Activated CD4-positive, alpha-beta T cell treated with anti-CD3 and anti-CD28 coated beads for 4 hours (primary cell): ENCODE data around the gene SRCAP.

ENCODE experiments used
- DNase-seq, 2 donors: peaks; one replicate each; pipeline ENCODE4 v3.0.0-alpha.2; 2020

SRCAP gene

DNA sequence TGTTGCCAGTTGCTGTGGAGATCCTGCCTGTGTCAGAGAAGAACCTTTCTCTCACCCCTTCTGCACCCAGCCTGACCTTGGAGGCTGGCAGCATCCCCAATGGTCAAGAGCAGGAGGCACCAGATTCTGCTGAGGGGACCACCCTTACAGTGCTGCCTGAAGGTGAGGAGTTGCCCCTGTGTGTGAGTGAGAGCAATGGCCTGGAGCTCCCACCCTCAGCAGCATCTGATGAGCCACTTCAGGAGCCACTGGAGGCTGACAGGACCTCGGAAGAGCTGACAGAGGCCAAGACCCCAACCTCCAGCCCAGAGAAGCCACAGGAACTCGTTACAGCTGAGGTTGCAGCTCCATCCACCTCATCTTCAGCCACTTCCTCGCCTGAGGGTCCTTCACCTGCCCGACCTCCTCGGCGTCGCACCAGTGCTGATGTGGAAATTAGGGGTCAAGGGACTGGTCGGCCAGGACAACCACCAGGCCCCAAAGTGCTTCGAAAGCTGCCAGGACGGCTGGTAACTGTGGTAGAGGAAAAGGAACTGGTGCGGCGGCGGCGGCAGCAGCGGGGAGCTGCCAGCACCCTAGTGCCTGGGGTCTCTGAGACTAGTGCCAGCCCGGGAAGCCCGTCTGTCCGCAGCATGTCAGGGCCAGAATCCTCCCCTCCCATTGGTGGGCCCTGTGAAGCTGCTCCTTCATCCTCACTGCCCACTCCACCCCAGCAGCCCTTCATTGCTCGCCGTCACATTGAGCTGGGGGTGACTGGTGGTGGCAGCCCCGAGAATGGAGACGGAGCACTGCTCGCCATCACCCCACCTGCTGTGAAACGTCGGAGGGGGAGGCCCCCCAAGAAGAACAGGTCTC is 39.0 kb downstream of the SRCAP start:
- DNase-seq, result no peak

- no peak for DNase-seq
Measured at GRCh38 chr16:30738984-30739951, 40.3 kb downstream of the SRCAP start.

GRCh38 chr16:30740364-30741251 is 41.6 kb downstream of the SRCAP start:
- no peak for DNase-seq

DNA sequence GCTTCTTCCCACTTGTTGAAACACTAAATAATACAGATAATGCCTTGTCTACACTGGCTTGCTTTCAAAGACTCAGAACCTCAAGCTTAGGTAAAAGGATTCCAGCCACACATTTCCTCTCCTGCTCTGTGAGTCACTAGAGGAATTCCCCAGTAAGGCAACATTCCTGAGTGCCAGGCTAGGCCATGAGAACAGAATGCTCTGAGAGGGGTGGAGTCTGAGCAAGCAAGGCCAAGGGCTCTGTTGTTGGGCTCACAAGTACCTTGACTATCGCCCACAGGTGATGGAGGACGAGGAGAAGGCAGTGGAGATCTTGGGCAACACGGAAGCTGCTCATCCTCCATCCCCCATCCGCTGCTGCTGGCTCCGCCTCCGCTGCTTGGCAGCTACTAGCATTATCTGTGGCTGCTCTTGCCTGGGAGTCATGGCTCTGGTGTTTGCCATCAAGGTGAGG is 42.5 kb downstream of the SRCAP start:
- DNase-seq, result no peak

DNA sequence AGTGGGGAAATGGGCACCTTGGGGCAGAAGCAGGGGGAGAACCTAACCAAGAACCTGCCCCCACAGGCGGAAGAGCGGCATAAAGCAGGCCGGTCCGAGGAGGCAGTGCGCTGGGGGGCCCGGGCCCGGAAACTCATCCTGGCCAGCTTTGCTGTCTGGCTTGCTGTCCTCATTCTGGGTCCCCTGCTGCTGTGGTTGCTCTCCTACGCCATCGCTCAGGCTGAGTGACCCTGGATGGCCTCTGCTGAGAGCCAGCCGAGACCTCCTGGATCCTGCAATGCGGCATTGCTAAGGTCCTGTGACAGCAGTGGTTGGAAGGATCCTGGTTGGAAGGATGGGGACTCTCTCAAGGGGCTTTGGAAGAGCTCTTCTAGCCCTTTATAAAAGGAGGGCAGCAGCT is 44.7 kb downstream of the SRCAP start:
- no peak for DNase-seq

DNA sequence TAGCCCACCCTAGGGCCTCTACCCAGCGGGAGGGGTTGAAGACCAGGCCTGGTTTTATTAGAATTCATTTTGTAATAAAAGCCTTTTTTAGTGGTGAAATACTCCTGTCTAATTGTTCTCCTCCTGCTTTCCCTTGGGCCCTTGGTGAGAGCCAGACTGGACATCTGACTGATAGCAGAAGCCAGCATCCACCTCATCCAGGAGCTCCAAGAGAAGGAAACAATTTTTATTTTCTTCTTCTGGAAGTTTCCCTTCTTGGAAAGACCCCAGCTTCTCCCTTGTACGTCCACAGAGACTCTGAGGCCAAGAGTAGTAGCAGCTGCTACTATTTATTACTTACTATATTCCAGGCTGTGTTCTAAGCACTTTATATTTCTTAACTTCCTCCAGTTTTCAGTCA is 45.2 kb downstream of the SRCAP start:
- DNase-seq, result no peak

- DNase-seq, result no peak
Measured at GRCh38 chr16:30745082-30745481, 46.1 kb downstream of the SRCAP start.

DNA sequence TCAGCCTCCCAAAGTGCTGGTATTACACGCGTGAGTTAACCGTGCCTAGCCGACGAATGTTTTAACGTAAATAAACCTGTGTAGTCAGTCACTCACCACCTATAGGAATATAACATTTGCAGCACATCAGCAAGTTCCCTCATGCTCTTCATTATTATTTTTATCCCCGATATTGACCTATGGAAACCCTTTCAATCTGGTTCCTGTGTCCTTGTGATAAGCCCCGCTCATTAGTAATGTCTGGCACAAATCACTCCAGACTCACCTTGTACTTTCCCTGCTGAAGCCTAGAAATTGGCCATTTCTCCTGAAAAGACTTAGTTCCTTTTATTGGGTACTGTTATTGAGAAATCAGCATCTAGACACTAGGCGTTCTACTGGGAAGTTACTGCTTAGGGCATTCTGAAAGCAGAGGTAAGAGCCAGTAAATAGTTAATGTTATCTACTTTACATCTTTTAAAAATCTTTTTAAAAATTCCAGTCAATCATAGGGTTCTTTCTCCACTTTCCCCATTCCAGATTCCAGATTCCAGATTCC is 47.7 kb downstream of the SRCAP start:
- no peak for DNase-seq

DNA sequence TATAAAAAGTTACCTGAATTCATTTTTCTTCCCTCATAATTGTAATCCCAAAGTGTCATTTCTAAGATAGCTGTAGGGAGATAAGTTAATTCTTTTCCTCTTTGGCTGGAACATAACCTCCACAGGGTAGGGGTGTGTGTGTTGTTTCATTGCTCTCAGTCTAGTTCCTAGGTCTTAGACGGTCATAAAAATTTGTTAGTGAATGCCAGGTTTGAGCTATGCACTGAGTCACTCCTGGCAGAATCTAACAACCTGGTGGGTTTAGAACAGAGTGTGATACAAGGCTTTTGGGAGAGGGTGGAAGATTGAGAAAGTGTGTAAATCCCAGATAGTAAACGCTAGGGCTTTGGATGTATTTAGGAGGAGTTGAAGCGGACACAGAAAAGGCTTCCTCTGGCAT is 48.4 kb downstream of the SRCAP start:
- DNase-seq, result no peak

DNA sequence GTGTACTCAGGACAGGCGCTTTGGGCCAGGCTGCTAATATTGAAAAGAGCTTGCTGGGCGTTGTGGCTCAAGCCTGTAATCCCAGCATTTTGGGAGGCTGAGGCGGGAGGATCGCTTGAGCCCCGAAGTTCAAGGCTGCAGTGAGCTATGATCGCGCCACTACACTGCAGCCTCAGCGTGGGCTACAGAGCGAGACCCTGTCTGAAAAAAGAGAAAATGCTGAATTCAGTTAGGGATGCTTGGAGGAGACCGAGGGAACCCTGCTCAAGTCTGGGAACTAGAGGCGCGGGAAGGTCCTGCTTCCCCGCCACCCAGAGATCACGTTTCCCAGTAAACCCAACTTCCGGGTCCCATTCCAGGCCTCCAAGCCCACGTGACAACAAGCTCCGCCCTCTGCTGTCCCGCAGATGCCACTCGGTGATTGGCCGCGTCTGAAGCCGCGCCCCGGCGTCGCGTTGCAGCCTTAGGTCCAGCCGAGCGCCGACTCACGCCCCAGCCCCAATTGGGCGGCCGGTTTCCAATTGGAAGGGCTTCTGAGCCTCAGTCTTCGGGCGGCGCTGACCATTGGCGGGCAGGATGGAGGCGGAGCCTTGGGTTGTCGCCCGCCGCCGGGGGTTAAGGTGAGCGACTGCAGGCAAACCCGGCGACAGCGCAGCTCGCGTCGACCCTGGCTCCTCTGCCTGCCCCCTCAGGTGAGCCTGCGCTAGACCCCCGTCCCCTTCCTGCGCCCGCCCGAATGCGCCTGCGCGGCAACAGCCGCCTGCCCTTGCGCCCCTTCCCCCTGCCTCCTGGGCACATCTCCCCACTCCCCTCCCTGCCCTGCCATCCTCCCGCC is 49.0 kb downstream of the SRCAP start, which contains the start of gene PHKG2:
TSS of gene PHKG2 (plus strand) at position 627 of the 835 bp plus-strand sequence. CDS start 396 bp downstream, outside the sequence.
- peak; percentile 86 to 87 for DNase-seq

- peak in 1 of 2 donors; percentile 10 for DNase-seq
Measured at GRCh38 chr16:30748634-30749445, 49.9 kb downstream of the SRCAP start.

DNA sequence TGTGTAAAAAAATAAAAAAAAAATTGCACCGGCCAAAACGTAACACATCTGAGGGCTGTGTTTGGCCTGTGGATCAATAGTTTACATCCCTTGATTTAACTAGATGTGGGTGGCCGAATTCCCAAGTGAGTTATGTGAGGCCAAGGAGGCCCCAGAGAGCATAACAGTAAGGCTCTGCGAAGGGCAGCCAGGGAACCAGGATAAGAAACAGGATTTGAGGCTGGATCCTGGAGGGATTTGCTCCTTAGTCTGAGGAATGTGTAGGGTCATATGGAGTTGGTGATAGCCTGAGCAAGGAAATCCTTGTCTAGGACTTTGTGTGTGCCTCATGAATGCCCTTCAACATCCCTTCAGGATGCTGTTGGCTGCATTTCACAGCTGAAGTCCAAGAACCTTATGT is 51.2 kb downstream of the SRCAP start:
- no peak for DNase-seq

DNA sequence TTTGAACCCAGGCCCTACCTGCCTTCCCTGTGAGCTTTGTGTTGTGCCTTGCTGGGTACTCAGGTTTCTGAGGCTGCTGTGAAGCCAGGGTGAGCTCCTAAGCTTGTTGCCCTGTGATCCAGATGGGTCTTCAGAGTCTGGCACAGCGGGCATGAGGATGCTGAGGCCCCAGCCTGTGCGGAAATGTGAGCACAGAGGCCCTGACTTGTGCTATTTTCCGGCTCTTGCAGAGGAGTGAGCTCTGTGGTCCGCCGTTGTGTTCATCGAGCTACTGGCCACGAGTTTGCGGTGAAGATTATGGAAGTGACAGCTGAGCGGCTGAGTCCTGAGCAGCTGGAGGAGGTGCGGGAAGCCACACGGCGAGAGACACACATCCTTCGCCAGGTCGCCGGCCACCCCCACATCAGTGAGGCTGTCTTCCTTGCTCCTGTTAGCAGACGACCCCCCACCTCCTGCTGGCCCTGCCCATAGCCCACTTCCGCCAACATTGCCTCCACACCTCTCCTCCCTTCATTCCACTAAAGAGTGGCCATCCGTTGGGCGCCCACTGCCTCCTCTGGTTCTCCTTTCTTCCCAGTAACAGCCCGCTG is 52.0 kb downstream of the SRCAP start:
- no peak for DNase-seq

GRCh38 chr16:30753596-30753995 is 54.6 kb downstream of the SRCAP start:
- DNase-seq, result no peak

DNA sequence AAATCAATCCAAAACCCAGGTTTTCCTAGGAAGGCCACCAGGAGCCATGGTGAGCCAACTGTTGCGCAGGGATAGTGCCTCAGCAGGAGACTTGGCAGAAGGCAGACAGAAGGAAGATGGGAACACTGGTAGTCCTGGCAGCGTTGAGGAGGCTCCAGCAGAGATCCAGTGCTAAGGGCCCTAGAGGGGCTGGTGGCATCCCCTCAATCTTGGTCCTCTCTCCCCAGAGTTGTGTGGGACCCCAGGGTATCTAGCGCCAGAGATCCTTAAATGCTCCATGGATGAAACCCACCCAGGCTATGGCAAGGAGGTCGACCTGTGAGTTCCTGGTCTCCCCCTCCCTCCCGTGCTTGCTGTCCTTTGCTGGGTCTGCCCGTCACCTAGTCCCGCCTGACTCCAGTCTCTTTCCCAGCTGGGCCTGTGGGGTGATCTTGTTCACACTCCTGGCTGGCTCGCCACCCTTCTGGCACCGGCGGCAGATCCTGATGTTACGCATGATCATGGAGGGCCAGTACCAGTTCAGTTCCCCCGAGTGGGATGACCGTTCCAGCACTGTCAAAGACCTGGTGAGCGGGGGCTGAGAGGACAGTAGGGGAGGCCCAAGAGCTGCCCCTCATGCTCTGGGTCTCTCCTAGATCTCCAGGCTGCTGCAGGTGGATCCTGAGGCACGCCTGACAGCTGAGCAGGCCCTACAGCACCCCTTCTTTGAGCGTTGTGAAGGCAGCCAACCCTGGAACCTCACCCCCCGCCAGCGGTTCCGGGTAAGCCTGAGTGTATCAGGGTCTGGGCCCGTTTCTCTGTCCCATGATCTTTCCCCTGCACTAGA is 57.2 kb downstream of the SRCAP start:
- no peak for DNase-seq

DNA sequence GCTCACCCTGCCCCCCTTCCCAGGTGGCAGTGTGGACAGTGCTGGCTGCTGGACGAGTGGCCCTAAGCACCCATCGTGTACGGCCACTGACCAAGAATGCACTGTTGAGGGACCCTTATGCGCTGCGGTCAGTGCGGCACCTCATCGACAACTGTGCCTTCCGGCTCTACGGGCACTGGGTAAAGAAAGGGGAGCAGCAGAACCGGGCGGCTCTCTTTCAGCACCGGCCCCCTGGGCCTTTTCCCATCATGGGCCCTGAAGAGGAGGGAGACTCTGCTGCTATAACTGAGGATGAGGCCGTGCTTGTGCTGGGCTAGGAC is 57.8 kb downstream of the SRCAP start:
- DNase-seq, result no peak

DNA sequence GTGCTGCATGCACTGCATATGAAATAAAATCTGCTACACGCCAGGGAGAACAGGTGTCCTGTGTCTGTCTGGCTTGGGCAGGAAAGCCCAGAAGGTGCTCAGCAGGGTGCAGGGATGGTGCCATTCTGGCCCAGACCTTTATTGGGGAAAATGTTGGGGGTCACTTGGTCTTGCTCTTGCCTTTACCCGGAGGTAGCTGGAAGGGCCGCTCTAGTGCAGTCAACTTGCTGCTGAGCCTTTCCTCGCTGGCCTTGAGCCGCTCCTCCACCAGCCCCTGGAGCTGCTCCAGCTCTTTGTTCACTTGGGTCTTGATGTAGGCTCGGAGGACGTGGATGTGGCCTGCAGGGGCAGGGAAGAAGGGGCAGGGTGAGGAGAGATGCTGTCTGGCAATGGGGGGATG is 58.3 kb downstream of the SRCAP start:
- DNase-seq, result no peak

DNA sequence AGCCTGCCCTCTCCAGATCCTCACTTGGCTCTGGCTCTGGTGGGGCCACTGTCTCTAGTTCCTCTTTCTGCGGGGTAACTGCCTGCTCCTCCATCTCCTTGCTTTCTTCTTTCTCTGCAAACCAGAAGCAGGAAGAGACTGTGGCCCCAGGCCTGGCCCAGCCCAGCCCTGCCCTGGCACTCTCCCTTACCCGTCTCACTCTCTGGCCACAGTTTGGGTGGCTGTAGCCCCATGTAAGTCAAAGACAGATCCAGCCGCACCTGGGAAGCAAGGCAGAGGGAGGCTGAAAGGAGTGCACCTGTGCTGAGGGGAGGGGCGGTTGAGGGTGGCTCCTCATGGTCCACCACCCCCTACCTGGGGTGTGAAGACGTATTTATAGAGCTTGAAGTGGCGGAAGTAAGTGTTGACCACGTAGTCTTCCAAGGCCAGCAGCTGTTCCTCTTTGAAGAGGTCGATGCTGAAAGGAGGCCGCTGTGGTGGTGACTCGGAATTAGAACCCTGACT is 60.1 kb downstream of the SRCAP start:
- DNase-seq, result no peak

GRCh38 chr16:30760001-30760559 is 61.1 kb downstream of the SRCAP start:
- DNase-seq, result no peak
